ENCODE measurements around the gene CLMP.
"Not testable (repeated sequence)": the region's sequence is repeated elsewhere in the genome, so short reads cannot be mapped to it uniquely, and the experiment has no call there.

The CLMP gene

DNA sequence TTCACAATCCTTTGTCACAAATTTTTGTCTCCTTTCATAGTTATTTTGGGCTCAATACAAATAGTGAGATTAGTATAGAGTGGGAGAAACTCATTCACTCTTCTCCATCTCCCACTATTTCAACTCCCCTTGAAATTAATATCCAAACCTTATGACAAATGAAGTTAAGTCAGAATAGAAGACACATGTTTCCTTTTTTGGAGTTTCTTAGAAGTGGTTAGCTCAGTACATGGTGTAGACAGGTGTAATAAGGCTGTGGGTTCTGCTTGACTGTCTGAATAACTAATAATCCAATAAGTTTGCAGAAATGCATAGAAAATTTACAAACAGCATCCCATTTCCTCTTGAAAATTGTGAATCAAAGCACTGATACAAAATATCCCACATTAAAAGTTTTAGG is 122.3 kb downstream of the CLMP start:
- no peak for FAIRE-seq
- no peak for TF ChIP-seq POLR2A (IDR thresholded peaks at IDR 0.05; ENCODE audit: low read depth, low read length)
- DNase-seq (ENCODE audit: insufficient read length, low spot score) = no peak

- FAIRE-seq (no peak), DNase-seq (ENCODE audit: insufficient read length, low spot score) (no peak)
- TF ChIP-seq POLR2A (IDR thresholded peaks at IDR 0.05; ENCODE audit: low read depth, low read length) = no peak
Measured at GRCh38 chr11:123072332-123072761, 122.7 kb downstream of the CLMP start.

- DNase-seq (ENCODE audit: insufficient read length, low spot score) (no peak), FAIRE-seq (no peak)
- no peak for TF ChIP-seq POLR2A (IDR thresholded peaks at IDR 0.05; ENCODE audit: low read depth, low read length)
Measured at GRCh38 chr11:123069908-123070821, 124.9 kb downstream of the CLMP start.

DNA sequence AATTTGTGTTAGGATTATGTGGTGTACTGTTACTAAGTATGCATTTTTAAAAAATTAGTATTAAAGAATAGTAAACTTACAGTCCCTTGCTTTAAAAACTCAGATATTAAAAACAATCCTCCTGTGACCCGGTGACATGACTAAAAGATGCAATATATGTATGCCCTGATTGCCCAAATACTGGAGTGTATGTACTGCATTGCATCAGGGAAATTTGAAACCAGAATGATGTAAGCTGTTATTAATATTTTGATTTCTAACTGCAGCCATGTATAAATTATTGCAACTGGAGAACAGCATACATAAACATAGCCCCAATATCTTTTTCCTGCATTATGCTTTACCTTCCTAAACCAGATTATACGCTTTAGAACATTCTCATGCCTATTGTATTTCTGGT is 129.4 kb downstream of the CLMP start:
- FAIRE-seq (no peak), DNase-seq (ENCODE audit: insufficient read length, low spot score) (no peak)
- no peak for TF ChIP-seq POLR2A (IDR thresholded peaks at IDR 0.05; ENCODE audit: low read depth, low read length)

DNA sequence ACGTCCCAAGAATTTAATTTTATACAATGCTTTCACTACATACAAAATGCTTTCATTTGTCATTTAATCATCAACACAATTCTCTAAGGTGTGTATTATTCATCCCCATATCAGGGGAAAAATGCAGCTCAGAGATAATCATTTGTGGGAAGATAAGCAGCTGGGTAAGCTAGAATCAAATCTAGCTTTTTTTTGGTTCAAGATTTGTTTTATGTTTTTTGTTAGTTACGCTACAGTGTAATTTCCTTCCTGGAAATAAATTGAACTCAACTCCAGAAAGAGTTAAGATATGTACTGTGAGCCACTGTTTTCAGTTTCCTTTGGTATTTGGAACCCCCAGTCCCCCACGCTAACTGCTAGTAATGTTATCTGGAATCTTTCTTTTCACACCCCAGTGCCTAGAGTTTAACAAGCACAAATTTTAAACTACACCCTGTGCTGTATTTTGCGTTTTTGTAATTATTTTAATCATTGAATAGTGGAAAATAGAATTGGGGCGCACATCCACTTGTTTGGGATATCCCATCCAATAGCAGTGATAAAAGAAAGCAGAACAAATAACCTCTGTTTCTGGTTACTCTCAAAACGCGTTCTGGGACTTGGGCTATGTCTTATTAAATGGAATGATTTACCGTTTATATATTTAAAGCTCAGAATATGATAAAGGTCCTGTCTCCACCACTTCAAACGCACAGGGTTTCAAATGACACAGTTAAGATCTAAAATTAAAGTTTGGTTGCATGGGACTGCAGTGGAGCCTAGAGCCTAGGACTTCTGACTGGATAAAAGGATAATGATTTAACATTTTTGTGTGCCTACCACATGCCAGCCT is 131.0 kb downstream of the CLMP start:
- TF ChIP-seq POLR2A (IDR thresholded peaks at IDR 0.05; ENCODE audit: low read depth, low read length) = no peak
- DNase-seq (ENCODE audit: insufficient read length, low spot score) (no peak), FAIRE-seq (no peak)

- TF ChIP-seq POLR2A (IDR thresholded peaks at IDR 0.05; ENCODE audit: low read depth, low read length) = no peak
- DNase-seq (ENCODE audit: insufficient read length, low spot score) = no peak
- FAIRE-seq = no peak
Measured at GRCh38 chr11:123062892-123063825, 131.9 kb downstream of the CLMP start.

DNA sequence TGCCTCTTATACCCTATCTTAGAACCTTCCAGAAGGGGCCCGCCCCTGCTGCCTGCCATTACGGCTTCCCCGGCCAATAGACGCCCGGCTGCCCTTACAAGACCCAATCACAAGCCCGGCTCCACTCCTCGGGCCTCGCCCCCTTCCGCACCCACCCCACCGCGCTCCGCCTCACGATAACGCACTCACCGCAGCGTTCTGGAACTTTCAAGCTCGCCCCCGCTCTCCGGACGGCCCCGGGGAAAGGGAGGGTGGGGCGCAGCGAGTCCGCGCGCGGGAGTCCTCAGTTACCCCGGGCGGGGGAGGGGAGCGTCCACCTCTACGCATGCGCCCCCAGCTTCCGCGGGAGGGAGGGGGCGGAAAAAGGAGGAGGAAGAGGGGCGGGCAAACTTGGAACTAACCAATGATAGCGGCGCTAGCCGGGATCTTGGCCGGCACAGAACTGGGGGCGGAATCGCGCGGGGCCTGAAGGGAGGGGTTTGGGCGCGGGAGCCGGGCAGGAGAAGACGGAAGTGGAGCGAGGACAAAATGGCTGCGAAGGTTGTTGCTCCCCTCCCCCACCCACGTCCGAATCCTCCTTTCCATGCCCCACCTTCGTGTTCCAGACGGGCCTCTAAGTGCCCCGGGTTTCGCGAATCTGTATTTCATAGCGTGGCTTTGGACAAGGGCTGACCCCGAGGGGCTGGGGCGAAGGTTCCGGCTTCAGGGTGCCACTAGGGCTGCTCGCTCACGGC is 132.7 kb downstream of the CLMP start:
- no peak for FAIRE-seq
- no peak for TF ChIP-seq POLR2A (IDR thresholded peaks at IDR 0.05; ENCODE audit: low read depth, low read length)
- DNase-seq (ENCODE audit: insufficient read length, low spot score) = peak; percentile 57

- no peak for DNase-seq (ENCODE audit: insufficient read length, low spot score)
- FAIRE-seq = no peak
Measured at GRCh38 chr11:123061403-123062157, 133.5 kb downstream of the CLMP start, which contains the start of gene HSPA8. Gene HSPA8 (minus strand): TSS chr11:123062136. CDS start chr11:123061324, 812 bp downstream.

DNA sequence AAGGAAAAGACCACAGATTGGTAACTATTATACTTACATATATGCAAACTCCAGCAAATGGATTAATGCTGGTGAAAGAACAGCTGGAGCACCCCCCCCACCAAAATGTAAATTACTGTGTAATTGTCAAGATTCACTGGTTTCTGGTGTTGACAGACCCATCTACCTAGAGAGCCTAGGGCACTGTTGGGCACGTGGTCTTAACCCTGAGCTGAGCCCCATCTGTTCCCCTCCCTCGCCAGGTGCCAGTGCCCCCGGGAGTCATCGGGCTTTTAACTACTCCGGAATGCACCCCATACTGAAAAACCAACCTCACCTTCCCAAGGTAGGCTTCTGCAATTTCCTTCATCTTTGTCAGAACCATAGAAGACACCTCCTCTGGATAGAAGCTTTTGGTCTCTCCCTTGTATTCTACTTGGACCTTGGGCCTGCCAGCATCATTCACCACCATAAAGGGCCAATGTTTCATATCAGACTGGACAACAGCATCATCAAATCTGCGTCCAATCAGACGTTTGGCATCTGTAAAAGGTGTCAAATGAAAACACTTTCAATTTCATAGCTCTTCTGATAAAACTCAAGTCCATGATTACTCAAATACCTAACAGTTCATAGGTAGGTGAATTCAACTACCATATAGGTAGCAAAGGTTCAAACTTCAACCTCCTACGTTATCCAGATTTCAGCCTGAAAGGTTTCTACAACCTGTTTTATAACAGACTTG is 134.6 kb downstream of the CLMP start:
- TF ChIP-seq POLR2A (IDR thresholded peaks at IDR 0.05; ENCODE audit: low read depth, low read length) = no peak
- no peak for DNase-seq (ENCODE audit: insufficient read length, low spot score)
- FAIRE-seq = no peak

More at GRCh38 chr11:123061403-123062157, 133.5 kb downstream of the CLMP start, which contains the start of gene HSPA8:
- TF ChIP-seq POLR2A (IDR thresholded peaks at IDR 0.05; ENCODE audit: low read depth, low read length) = peak; percentile 76

DNA sequence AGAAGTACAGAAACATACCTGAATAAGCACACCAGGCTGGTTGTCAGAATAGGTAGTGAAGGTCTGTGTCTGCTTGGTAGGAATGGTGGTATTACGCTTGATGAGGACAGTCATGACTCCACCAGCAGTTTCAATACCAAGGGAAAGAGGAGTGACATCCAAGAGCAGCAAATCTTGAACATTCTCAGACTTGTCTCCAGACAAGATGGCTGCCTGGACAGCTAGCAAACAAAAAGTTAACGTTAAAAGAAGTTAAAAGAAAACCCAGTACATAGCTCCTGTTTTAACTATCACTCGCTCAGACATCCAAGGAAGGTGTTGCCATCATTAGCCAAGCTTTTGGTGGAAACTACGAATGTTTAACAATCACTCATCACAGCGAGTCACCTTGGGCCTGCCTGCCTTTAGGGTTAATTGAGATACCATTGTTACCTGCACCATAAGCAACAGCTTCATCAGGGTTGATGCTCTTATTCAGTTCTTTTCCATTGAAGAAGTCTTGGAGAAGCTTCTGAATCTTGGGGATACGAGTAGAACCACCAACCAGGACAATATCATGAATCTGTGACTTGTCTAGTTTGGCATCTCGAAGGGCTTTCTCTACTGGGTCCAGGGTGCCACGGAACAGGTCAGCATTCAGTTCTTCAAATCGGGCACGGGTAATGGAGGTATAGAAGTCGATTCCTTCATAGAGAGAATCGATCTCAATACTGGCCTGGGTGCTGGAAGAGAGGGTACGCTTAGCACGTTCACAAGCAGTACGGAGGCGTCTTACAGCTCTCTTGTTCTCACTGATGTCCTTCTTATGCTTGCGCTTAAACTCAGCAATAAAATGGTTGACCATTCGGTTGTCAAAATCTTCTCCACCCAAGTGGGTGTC is 135.8 kb downstream of the CLMP start:
- not testable (repeated sequence) for FAIRE-seq; DNase-seq (ENCODE audit: insufficient read length, low spot score)

All from H54 (cell line).